Endodermal cell (in vitro differentiated cells): ENCODE data around the gene FRMPD2. TPM values are rescaled to one million over a fixed set of nuclear protein-coding genes. Genes with fewer than 3 reads are reported as not detected.
A peak's percentile ranks its signal among the peaks of the same experiment; 100 is the strongest.

Source experiments
- DNase-seq: peaks from one replicate; pipeline ENCODE4 v3.0.0-alpha.2; 2017
- H3K27ac ChIP-seq: 2 replicates; pipeline ENCODE4 v1.5.1; 2013; ENCODE audit warnings: mild to moderate bottlenecking, low read depth, low read length, moderate library complexity
- H3K27me3 ChIP-seq: 2 replicates; pipeline ENCODE4 v1.6.1; 2013; ENCODE audit warnings: mild to moderate bottlenecking, low read length, moderate library complexity; ENCODE audit not compliant: insufficient read depth, control insufficient read depth, poor library complexity, severe bottlenecking
- H3K36me3 ChIP-seq: 2 replicates; pipeline ENCODE4 v1.7.0; 2013; ENCODE audit warnings: mild to moderate bottlenecking, low read length, moderate library complexity; ENCODE audit not compliant: control insufficient read depth, insufficient read depth
- H3K4me1 ChIP-seq: one replicate; pipeline ENCODE4 v1.7.0; 2013; ENCODE audit warnings: low read length; ENCODE audit not compliant: control insufficient read depth, insufficient read depth
- H3K4me3 ChIP-seq: 2 replicates; pipeline ENCODE4 v1.5.1; 2013; ENCODE audit warnings: mild to moderate bottlenecking, low read length, moderate library complexity
- H3K9ac ChIP-seq: 2 replicates; pipeline ENCODE4 v1.6.1; 2013; ENCODE audit warnings: mild to moderate bottlenecking, low read length, moderate library complexity; ENCODE audit not compliant: poor library complexity, severe bottlenecking; ENCODE audit errors: extremely low read depth
- H3K9me3 ChIP-seq: 2 replicates; pipeline ENCODE4 v1.6.1; 2013; ENCODE audit warnings: mild to moderate bottlenecking, low read length, moderate library complexity; ENCODE audit not compliant: control insufficient read depth
- H3K27ac Mint-ChIP-seq: 2 replicates; pipeline ENCODE4 v1.8.0; 2020; ENCODE audit warnings: mixed read lengths
- H3K27me3 Mint-ChIP-seq: 2 replicates; pipeline ENCODE4 v1.8.0; 2021; ENCODE audit warnings: mild to moderate bottlenecking, mixed read lengths; ENCODE audit not compliant: insufficient read depth
- H3K36me3 Mint-ChIP-seq: 2 replicates; pipeline ENCODE4 v1.8.0; 2020; ENCODE audit warnings: low read depth, mixed read lengths
- H3K4me1 Mint-ChIP-seq: 2 replicates; pipeline ENCODE4 v1.8.0; 2020; ENCODE audit warnings: mixed read lengths
- H3K4me3 Mint-ChIP-seq: 2 replicates; pipeline ENCODE4 v1.8.0; 2020; ENCODE audit warnings: mild to moderate bottlenecking, moderate library complexity, mixed read lengths
- H3K9me3 Mint-ChIP-seq: 2 replicates; pipeline ENCODE4 v1.8.0; 2020; ENCODE audit warnings: mild to moderate bottlenecking, mixed read lengths
- CTCF ChIP-seq: fragments of 200-600 bp; sonication (generic); conservative IDR thresholded peaks from 2 replicates; pipeline ENCODE4 v1.5.0; 2021; ENCODE audit warnings: antibody characterized with exemption, mild to moderate bottlenecking
- whole genome bisulfite sequencing, 2 experiments: methylation state at CpG; one replicate each; pipeline versions ENCODE4 v1.1.5 to v1.1.7; 2013; ENCODE audit warnings: missing lambda C conversion rate in 2 of 2, mixed read lengths in 1 of 2; ENCODE audit not compliant: insufficient coverage in 1 of 2, insufficient read length in 1 of 2; 5-methylcytosine and 5-hydroxymethylcytosine counted together
- total RNA-seq, 2 donors: library from RNA; stranded (reverse); fragmentation: NEBNext Ultra II Directional in 1 of 2; extraction: Animal tissue kit (Norgen Biotek cat#: 25700) in 1 of 2; gene quantifications; 2 replicates in 1 of 2; 3 replicates in 1 of 2; pipeline ENCODE4 v1.2.1, GENCODE V29; 2021

FRMPD2 gene
- total RNA-seq, 2 donors from 2014 or later, result 0.44 to 1.5 TPM

GRCh38 chr10:48234295-48234694 lies 40.2 kb downstream of the FRMPD2 start:
- H3K27me3 ChIP-seq, result no peaks in the 10 kb centered on the region
- no peaks in the 10 kb centered on the region for H3K4me1 ChIP-seq
- H3K36me3 Mint-ChIP-seq, result no peaks in the 10 kb centered on the region
- no peak overlapping the region for H3K4me3 ChIP-seq
- no peak overlapping the region for H3K4me3 Mint-ChIP-seq
- no peak overlapping the region for H3K27ac Mint-ChIP-seq
- H3K4me1 Mint-ChIP-seq, result no peaks in the 10 kb centered on the region
- no peak for TF ChIP-seq CTCF
- H3K27ac ChIP-seq, result no peak overlapping the region
- no peaks in the 10 kb centered on the region for H3K36me3 ChIP-seq
- H3K9me3 Mint-ChIP-seq, result no peaks in the 10 kb centered on the region
- no peaks in the 10 kb centered on the region for H3K9me3 ChIP-seq
- 93% methylated on average over 1 of the region's 1 CpG; no CpG with 5 or more reads in 1 of the 2 experiments for WGBS, 2 experiments
- no peaks in the 10 kb centered on the region for H3K27me3 Mint-ChIP-seq
- no peak overlapping the region for H3K9ac ChIP-seq
- DNase-seq, result no peak

GRCh38 chr10:48233559-48234005 lies 40.9 kb downstream of the FRMPD2 start:
- no peak overlapping the region for H3K27ac Mint-ChIP-seq
- peak; percentile 50 for TF ChIP-seq CTCF
- H3K9ac ChIP-seq, result no peak overlapping the region
- H3K4me1 ChIP-seq, result no peaks in the 10 kb centered on the region
- no peaks in the 10 kb centered on the region for H3K36me3 ChIP-seq
- no peaks in the 10 kb centered on the region for H3K9me3 Mint-ChIP-seq
- H3K4me1 Mint-ChIP-seq, result no peaks in the 10 kb centered on the region
- DNase-seq, result no peak
- no peak overlapping the region for H3K27ac ChIP-seq
- WGBS, 2 experiments, result 86 to 93% methylated on average over 2 of the region's 2 CpGs
- H3K9me3 ChIP-seq, result no peaks in the 10 kb centered on the region
- H3K27me3 ChIP-seq, result no peaks in the 10 kb centered on the region
- no peaks in the 10 kb centered on the region for H3K27me3 Mint-ChIP-seq
- no peak overlapping the region for H3K4me3 Mint-ChIP-seq
- H3K36me3 Mint-ChIP-seq, result no peaks in the 10 kb centered on the region
- no peak overlapping the region for H3K4me3 ChIP-seq

- no peaks in the 10 kb centered on the region for H3K4me1 ChIP-seq
- H3K36me3 ChIP-seq, result no peaks in the 10 kb centered on the region
- Mint-ChIP-seq H3K27ac (no peak overlapping the region), H3K27me3 (no peaks in the 10 kb centered on the region), H3K36me3 (no peaks in the 10 kb centered on the region), H3K4me3 (no peak overlapping the region), H3K4me1 (no peaks in the 10 kb centered on the region), H3K9me3 (no peaks in the 10 kb centered on the region)
- H3K9me3 ChIP-seq, result no peaks in the 10 kb centered on the region
- TF ChIP-seq CTCF, result no peak
- H3K4me3 ChIP-seq, result no peak overlapping the region
- no peak overlapping the region for H3K27ac ChIP-seq
- H3K27me3 ChIP-seq, result no peaks in the 10 kb centered on the region
- WGBS, 2 experiments, result 90 to 93% methylated on average over 3 of the region's 3 CpGs
- DNase-seq, result no peak
- no peak overlapping the region for H3K9ac ChIP-seq
These were observed 41.6 kb downstream of the FRMPD2 start for GRCh38 chr10:48232717-48233447.
